Ovary (tissue), 9 donors: ENCODE measurements around the gene ADGB. TPM values are rescaled to one million over a fixed set of nuclear protein-coding genes. Genes with fewer than 3 reads are reported as not detected.
A peak's percentile ranks its signal among the peaks of the same experiment; 100 is the strongest.

Source experiments
- DNase-seq, 5 donors: peaks; one replicate each; pipeline ENCODE4 v3.0.0-alpha.2; 2019 to 2020
- H3K27ac ChIP-seq, 2 donors: fragments of 200-600 bp; one replicate each; pipeline versions ENCODE4 v1.5.1 to v1.8.0; 2019 to 2022
- H3K27me3 ChIP-seq: fragments of 200-600 bp; one replicate; pipeline ENCODE4 v1.8.0; 2022
- H3K36me3 ChIP-seq: fragments of 200-600 bp; sonication (generic); one replicate; pipeline ENCODE4 v1.5.1; 2019
- H3K4me1 ChIP-seq: one replicate; pipeline ENCODE4 v1.8.1; 2013; ENCODE audit warnings: mild to moderate bottlenecking, moderate library complexity; ENCODE audit not compliant: insufficient read depth
- H3K4me3 ChIP-seq: fragments of 200-600 bp; sonication (generic); one replicate; pipeline ENCODE4 v1.5.1; 2017
- H3K9me3 ChIP-seq, 2 donors: fragments of 200-600 bp in 1 of 2; sonication (generic) in 1 of 2; one replicate each; pipeline versions ENCODE4 v1.5.1 to v1.8.1; 2013 to 2019; ENCODE audit warnings: mild to moderate bottlenecking in 1 of 2, moderate library complexity in 1 of 2
- CTCF ChIP-seq, 3 donors: fragments of 450-650 bp in 2 of 3; fragments of 200-600 bp in 1 of 3; IDR thresholded peaks; one replicate each; pipeline versions ENCODE4 v1.5.1 to v1.8.0; 2016 to 2022; ENCODE audit warnings: antibody characterized with exemption in 3 of 3, mild to moderate bottlenecking in 1 of 3
- EP300 ChIP-seq: sonication (generic); formaldehyde crosslinking; IDR thresholded peaks from one replicate; pipeline ENCODE4 v1.6.1; 2017; ENCODE audit warnings: antibody characterized with exemption
- POLR2A ChIP-seq: fragments of 450-650 bp; IDR thresholded peaks from one replicate; pipeline ENCODE4 v1.6.1; 2017; ENCODE audit warnings: antibody characterized with exemption, mild to moderate bottlenecking, moderate library complexity
- WGBS, 3 donors: extraction: QIAGEN DNeasy Blood & Tissue Kit in 1 of 3; methylation state at CpG; one replicate each; pipeline versions ENCODE4 v1.1.5 to v1.1.7; 2013 to 2017; 5-methylcytosine and 5-hydroxymethylcytosine counted together
- intact Hi-C, 4 donors: fragments of 100-400 bp; cut with DNase I; formaldehyde crosslinking; loops; one replicate each; pipeline versions ENCODE4 v1.11.0 to v1.15.1; 2022 to 2023
- polyA plus RNA-seq, 2 donors: library from polyadenylated mRNA; stranded (reverse); fragments of 200-250 nt in 1 of 2; fragments of 350-450 nt in 1 of 2; fragmentation: Illumina TruSeq in 1 of 2; extraction: RNeasy Lipid Tissue Mini Kit (QIAGEN cat#74804) in 1 of 2; gene quantifications; one replicate each; pipeline ENCODE4 v1.2.3, GENCODE V29; 2013 to 2014
- total RNA-seq, 7 donors: library from RNA; depleted of rRNA in 2 of 7; stranded (reverse); fragments of >200 nt in 2 of 7; fragmentation: NEBNext Ultra II Directional in 3 of 7; extraction: Animal tissue kit (Norgen Biotek cat#: 25700) in 3 of 7; gene quantifications; one replicate each; pipeline versions ENCODE4 v1.1.0 to v1.2.4, GENCODE V29; 2016 to 2023
- donor health status: DM: no; HTN: no; CAD: no; lungs with moderate emphysema.
- donor health status: DM: no; HTN: no; CAD: no.
- donor health status: Bipolar disorder and iron deficiency.
- donor health status: DM: yes; HTN: yes; CAD: no.
- donor health status: DM: no; HTN: no; CAD: no.
- donor health status: DM: yes; HTN: yes; CAD: no.

The ADGB gene
- total and polyA plus RNA-seq, 9 donors, result 0.60 to 16.5 (median 0.72) TPM; not detected in 4

GRCh38 chr6:146857180-146857979, 258.6 kb downstream of the ADGB start:
- intact Hi-C loops, result loop anchor here in 2 of 4 donors (10.0 kb wide), 1 partner anchor 427 kb away; no protein-coding TSS in a partner anchor
- Histone ChIP-seq H3K36me3 (no peaks in the 10 kb centered on the region), H3K4me3 (peak overlapping the region; percentile 36), H3K27me3 (no peaks in the 10 kb centered on the region), H3K4me1 (no peaks in the 10 kb centered on the region), H3K9me3 (no peaks in the 10 kb centered on the region), H3K27ac (peak overlapping the region; percentile 69 to 83)
- peak; percentile 86 to 94 (median 92) for DNase-seq
- TF ChIP-seq POLR2A, result no peak
- peak; percentile 64 for TF ChIP-seq EP300
- peak; percentile 92 to 100 (median 99) for TF ChIP-seq CTCF (IDR thresholded peaks at IDR 0.05)
- WGBS, 3 donors, result 17 to 19% (median 17%) methylated on average over 27 of the region's 27 CpGs

DNA sequence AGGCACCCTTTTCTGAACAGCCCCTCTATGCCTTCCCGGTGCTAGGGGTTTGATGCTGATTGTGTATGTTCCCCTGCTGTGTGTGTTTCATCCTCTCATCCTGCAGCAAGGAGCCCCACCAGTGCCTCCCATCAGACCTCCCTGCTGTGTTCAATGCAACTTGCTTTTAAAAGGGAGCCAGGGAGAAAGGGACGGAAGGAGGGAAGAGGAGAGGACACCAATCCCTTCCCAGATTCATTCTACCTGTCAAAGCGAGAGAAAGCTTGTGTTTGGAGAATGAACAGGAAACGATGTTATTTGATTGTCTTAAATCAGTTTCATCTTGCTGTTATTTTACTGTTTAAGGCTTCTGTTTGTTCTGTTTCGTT, 259.2 kb downstream of the ADGB start:
- H3K9me3 ChIP-seq, result no peaks in the 10 kb centered on the region
- intact Hi-C loops, result loop anchor here in 2 of 4 donors (10.0 kb wide), 1 partner anchor 427 kb away; no protein-coding TSS in a partner anchor
- no peaks in the 10 kb centered on the region for H3K27me3 ChIP-seq
- no peaks in the 10 kb centered on the region for H3K4me1 ChIP-seq
- peak overlapping the region; percentile 69 to 83 for H3K27ac ChIP-seq
- 19 to 39% (median 26%) methylated on average over 5 of the region's 5 CpGs for WGBS, 3 donors
- TF ChIP-seq CTCF (IDR thresholded peaks at IDR 0.05), result no peak
- no peak for TF ChIP-seq POLR2A
- no peak for TF ChIP-seq EP300
- no peak for DNase-seq
- H3K4me3 ChIP-seq, result peak overlapping the region; percentile 36
- H3K36me3 ChIP-seq, result no peaks in the 10 kb centered on the region

DNA sequence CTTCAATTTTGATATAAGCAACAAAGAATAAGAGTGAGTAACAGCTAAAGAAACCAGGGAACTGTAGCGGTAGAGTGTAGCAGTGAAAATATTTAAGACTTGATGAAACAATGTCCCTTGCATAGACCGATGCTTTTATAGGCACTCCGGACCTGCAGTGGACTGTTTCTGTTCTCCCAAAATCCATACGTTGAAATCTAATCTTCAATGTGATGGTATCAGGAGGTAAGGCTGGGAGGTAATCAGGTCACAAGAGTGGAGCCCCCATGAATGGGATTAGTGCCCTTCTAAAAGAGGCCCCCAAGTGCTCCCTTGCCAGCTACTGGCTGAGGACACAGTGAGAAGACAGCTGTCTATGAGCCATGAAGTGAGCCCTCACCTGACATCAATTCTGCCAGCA, 260.4 kb downstream of the ADGB start:
- Histone ChIP-seq H3K4me1 (no peaks in the 10 kb centered on the region), H3K9me3 (no peaks in the 10 kb centered on the region), H3K4me3 (no peak overlapping the region), H3K36me3 (no peaks in the 10 kb centered on the region), H3K27me3 (no peaks in the 10 kb centered on the region), H3K27ac (no peak overlapping the region)
- 95 to 97% (median 97%) methylated on average over 4 of the region's 4 CpGs for WGBS, 3 donors
- intact Hi-C loops, result loop anchor here in 2 of 4 donors (10.0 kb wide), 1 partner anchor 426 kb away; no protein-coding TSS in a partner anchor
- no peak for TF ChIP-seq CTCF (IDR thresholded peaks at IDR 0.05)
- no peak for TF ChIP-seq POLR2A
- no peak for TF ChIP-seq EP300
- DNase-seq, result no peak

DNA sequence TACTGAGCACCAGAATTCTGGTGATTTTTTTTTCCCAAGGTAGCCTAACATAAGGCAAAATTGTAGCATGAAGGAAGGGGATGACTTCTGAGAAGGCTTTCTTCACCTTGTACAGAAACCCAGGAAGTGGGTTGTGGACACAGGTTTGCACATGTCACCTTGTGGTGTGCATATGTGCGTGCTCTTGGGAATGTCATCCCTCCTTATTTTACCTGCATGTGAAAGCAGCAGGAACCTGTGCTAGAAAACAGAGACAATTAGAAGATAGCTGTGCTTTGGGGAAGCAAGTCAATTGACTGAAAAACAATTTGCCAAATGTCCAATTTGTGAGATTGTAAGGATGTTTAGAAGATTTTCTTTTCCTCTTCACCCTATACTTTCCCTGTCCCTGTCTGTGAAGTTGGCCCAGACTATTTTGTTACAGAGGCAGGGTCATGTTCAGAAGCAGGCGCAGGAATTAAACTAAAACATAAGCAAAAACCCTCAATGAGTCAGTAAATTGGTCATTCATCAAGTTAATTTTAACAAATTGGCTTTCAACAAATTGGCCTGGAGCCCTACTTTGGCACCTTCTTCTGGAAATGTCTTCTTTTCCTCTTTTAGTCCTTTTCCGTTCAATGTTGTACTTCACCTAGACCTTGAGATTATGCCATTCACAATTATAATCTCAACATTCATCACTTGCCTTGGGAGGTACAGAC, 261.2 kb downstream of the ADGB start:
- no peak overlapping the region for H3K27ac ChIP-seq
- no peak for DNase-seq
- H3K27me3 ChIP-seq, result no peaks in the 10 kb centered on the region
- TF ChIP-seq CTCF (IDR thresholded peaks at IDR 0.05), result no peak
- no peak for TF ChIP-seq POLR2A
- TF ChIP-seq EP300, result no peak
- H3K4me1 ChIP-seq, result no peaks in the 10 kb centered on the region
- H3K4me3 ChIP-seq, result no peak overlapping the region
- no peaks in the 10 kb centered on the region for H3K9me3 ChIP-seq
- H3K36me3 ChIP-seq, result no peaks in the 10 kb centered on the region
- WGBS, 3 donors, result 73 to 76% (median 75%) methylated on average over 3 of the region's 3 CpGs
- intact Hi-C loops, result loop anchor here in 2 of 4 donors (10.0 kb wide), 1 partner anchor 425 kb away; no protein-coding TSS in a partner anchor
